GM19193 (cell line): Measurements from ENCODE around the gene CNPY1.

Experiments used
- POLR2A ChIP-seq: IDR thresholded peaks from 4 replicates; pipeline ENCODE4 v1.6.1; 2011; ENCODE audit not compliant: insufficient read depth, insufficient read length; ENCODE audit errors: extremely low read depth

Gene CNPY1

DNA sequence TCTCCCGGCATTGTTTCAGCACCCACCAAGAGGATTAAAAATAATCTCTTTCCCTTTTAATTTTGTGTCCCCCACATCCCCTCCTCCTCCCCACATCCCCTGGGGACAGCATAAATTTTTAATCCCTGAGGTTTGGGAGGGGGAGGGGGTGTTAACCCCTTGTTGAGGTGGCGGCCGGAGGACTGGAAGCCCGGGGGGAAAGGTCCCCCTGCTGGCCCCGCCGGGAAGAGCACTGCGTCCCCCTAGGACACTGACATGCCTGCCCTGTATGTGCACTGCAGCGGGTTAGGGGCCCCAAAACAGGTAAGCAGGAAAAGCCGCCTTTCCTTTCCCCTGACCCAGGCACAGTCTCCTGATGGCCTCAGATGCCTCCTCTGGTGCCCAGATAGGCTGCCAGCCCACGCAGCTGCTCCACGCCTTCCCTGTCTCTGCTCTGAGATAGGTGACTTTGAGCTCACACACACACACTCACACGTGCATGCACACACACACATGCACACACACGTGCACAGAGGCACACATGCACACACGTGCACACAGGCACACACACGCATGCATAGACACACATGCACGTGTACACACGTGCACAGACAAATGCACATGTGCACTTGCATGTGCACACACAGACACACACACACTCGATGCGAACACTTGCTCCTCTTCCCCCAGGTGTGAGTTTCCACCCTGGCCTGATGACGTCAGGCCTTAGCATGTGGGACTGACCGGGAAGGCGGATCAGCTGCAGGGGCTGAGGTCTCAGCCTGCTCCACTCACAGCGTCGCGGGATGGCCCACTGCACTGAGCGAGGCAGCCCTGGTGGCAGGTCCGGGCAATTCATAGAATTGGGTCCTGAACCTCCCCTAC, 12.3 kb downstream of the CNPY1 start:
- TF ChIP-seq POLR2A: no peak

DNA sequence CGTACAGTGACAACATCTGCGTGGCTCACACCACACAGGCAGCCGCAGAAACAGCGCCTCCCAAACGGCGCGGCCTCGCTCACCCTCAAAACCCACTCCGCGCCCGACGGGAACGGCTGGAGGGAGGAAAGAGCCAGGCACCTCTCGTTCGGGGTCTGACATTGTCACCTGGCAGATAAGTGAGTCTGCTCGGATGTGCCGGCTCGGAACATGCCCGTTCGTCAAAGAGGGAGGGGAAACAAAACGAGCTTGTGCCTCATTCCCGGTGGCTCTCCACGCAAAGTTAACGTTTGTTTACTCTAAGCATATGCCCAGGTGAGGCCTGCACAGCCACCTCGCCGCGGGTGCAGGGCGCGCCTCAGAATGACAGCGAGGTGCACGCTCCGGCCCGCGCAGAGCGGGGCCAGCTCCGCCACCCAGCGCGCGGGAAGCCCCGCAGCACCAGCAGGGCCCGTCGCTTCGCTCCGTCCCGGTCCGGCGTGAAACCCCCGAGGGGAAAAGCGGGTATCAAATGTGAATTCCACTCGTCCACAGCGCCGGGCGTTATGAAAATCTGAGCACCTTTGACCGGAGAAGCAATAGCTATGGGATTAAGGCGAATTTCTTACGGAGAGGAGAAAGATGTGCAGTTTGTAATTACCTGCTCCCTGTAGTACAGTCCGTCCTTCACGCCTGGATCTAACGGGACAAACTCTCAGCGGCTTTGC, 13.1 kb downstream of the CNPY1 start:
- TF ChIP-seq POLR2A: no peak

DNA sequence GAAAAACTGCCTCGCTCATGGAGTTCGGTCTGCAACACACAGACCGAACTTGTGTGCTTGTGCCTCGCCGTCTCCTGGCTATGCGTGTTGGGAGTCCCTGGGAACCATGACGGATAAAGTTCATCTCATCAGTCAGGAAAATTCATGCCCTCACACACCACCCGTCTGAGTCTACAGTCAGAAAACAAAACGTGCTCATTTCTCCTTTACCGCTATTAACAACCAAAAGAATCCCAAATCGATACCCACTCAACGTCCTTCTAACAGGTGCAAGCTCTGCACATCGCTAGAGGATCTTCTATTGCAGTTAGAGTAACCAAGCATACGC, 13.6 kb downstream of the CNPY1 start:
- no peak for TF ChIP-seq POLR2A

DNA sequence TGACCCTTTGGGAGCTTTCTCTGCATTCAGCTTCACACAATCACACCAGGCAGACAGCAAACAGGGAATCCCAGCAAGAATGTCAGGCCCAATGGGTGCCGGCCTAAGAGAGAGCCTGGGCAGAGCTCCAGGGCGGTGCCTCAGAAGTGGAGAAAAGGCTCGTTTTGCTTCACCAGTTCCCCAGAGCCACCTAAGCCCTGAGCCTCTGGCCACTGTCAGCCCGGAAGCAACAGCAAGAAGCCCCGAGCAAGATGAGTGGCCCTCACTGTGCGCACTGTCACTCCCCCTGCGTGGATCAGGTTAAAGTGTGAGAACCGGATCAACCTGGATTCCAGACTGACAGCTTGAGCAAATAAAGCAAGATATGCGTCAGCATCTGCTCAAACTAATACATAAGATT, 14.7 kb downstream of the CNPY1 start:
- no peak for TF ChIP-seq POLR2A

DNA sequence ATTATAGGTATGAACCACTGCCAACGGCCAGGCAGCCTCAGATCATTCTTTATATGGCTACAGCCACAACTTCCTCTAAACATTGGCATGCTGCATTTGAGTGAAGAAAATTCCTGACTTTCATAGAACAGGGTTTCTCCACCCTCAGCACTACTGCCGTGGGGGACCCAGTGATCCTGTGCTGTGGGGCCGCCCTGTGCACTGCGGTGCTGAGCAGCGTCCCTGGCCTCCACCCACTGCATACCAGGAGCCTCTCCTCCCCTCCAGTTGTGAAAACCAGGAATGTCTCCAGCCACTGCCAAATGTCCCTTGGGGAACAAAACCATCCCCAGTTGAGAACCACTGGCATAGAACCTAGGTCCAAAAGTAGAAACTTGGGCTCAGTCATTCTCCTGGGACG, 15.8 kb downstream of the CNPY1 start:
- TF ChIP-seq POLR2A: no peak

DNA sequence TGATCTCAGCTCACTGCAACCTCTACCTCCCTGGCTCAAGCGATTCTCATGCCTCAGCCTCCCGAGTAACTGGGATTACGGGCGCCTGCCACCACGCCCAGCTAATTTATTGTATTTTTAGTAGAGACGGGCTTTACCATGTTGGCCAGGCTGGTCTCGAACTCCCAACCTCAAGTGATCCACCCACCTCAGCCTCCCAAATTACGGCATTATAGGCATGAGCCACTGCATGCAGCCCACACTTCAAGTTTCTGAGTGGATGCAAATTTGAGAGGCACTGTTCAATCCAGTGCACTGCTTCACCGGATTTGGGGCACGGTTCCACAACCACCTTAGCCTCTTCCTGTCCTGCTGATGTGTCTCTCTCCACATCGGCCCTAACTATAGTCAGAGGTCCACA, 16.5 kb downstream of the CNPY1 start:
- no peak for TF ChIP-seq POLR2A

DNA sequence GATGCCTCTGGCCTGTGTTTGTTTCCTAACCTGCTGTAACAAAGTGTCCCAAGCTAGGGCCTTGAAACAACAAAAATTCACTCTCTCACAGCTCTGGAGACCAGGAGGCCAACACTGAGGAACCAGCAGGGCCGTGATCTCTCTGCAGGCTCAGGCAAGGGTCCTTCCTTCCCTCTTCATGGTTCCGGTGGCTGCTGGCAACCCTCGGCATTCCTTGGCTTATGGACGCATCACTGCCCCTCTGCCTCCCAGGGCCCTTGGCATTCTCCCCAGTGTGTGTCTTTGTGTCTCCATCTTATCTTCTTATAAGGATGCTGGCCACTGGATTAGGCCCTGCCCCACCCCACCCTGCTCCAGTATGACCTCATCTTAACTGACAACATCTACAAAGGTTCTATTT, 17.0 kb downstream of the CNPY1 start:
- TF ChIP-seq POLR2A: no peak

DNA sequence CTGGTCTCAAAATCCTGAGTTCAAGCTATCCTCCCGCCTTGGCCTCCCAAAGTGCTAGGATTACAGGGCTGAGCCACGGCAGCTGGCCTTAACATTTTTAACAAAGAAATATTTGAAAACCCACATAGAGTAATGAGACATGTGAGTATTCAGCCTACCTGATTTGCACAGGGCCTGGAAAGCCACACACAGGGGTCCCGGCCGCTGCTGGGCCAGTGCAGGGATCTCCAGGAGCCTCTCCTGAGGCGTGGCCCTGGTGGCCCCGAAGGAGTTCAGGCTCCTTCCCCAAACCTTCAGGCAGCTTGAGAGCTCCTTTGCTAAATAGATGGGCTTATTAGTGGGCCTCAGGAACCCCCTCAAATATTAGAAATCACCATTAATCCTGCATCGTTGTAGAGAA, 18.7 kb downstream of the CNPY1 start:
- TF ChIP-seq POLR2A: no peak

DNA sequence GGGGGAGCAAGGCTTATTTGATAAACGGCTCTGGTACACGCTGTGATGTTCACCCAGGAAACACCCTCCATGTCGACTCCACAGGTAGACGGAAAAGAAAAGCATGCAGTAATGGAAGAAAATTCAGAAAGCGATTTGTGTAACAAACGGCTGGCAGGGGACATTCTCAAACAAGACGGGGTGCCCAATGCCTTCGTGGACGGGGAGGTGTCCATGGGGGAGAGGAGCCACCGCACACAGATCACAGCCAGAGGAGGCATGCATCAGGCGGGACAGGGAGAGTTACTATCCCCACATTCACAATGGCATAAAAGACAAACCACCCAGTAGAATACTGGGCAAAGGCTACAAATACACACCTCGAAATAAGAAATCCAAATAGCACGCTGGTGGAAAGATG, 20.1 kb downstream of the CNPY1 start:
- no peak for TF ChIP-seq POLR2A

DNA sequence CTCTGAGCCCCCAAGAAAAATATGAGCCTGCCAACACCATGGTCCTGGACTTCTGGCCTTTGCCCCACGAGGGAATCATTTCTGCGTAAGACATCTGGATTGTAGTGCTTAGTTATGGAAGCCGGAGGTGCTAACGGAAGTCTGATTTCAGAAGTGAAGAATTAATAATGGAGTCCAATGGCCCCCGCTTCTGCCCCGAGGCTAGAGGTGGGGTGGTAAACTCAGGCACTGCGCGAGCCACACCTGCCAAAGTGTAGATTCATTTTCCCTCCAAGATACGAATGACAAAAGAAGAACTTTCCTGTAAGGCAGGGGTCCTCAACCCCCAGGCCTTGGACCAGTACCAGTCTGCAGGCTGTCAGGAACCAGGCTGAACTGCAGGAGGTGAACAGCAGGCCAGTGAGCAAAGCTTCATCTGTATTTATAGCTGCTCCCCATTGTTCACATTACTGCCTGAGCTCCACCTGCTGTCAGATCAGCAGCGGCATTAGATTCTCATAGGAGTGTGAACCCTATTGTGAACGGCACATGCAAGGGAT, 22.3 kb downstream of the CNPY1 start:
- TF ChIP-seq POLR2A: no peak

DNA sequence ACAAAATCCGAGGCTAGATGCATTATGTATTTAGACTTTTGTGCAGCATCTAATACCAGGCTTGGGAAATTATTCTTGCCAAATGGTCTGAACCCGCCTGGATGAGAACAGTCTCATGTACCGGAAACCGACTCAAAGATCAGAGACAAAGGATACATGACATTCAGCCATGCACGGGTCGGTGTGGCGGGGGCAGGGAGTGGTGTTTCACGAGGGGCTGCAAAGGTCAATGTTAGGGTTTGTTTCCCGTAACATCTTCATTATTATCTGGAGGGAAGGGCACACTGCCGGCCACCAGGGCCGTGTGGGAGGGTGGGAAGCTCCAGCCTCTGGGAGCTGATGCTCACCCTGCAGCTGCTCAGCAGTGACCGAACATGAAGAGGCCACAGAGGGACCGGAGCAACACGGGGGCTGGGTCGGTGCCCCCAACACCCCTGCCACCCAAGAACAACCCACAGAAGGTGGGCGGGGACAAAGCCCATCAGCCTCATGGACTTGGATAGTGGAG, 23.1 kb downstream of the CNPY1 start:
- no peak for TF ChIP-seq POLR2A

DNA sequence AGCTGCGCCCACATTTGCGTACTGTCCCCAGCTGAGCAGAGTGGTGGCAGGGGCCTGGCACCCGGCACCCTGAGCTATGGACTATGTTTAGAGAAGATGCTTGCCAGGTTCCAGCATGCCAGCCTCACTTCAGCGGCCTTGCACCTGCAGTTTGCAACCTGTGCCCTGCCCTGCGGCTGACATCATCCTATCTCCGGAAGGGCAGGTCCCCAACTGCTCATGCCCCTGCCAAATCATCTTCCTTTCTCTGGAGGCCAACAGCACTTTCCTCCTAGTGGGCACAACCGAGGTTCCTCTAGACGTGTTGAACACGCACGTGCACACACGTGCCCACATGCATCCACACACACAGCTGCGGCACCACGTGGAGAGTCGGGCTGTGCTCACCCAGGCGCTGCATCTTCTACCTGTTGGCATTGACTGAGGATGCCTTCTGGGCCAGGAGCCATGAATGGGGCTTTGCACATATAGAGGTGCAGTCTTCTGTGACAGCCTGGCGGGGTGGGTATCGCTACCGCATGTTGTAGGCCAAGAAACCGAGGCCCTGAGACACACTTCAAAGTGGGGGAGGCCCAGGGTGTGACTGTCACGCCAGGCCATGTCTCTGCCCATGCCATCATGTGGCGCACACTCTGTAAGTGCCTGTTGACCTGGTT, 24.5 kb downstream of the CNPY1 start:
- no peak for TF ChIP-seq POLR2A

DNA sequence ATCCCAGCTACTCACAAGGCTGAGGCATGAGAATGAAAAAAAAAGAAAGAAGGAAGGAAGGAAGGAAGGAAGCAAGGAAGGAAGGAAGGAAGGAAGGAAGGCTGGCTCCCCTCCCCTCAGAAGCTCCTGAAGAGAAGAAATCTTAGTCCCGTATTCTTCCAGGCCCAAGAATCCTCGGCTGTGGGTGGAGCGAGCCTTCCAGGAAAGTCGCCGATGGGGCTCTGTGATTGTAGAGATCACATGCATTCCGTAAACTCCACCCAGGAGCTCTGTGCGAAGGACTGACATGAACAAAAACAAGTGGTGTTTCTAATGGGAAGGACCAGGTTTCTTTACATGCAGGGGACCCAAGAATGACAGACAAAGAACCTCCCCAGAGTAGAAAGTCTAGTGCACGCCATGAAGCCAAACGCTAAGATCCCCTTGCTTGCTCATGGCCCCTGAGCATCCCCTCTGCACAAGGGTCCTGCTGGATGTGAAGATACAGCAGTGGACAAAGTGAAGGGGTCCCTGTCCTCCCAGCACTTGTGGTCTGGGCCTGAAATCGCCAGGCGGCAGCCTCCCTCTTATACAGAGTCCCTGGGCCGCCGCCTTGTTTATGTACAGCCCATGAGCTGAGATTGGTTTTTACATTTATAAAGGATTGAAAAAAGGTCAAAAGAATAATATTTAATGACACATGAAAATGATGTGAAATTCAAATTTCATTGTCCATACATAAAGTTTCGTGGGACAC, 25.2 kb downstream of the CNPY1 start:
- TF ChIP-seq POLR2A: no peak

DNA sequence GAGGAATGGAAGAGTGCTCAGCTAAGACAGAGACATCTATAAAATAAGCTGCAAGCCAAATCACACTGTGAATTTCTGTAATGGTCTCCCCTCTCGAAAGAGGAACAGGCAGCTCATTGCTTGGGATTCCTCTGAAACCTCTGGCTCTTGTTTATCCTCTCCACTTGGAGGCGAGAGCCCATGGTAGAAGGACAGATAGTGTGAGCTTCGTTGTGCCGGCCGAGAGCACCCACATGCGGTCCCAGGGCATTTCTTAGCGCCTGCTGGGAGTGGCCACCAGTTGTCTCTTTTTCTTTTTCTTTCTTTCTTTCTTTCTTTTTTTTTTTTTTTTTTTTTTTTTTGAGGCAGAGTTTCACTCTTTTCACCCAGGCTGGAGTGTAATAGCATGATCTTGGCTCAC, 26.2 kb downstream of the CNPY1 start:
- TF ChIP-seq POLR2A: no peak

DNA sequence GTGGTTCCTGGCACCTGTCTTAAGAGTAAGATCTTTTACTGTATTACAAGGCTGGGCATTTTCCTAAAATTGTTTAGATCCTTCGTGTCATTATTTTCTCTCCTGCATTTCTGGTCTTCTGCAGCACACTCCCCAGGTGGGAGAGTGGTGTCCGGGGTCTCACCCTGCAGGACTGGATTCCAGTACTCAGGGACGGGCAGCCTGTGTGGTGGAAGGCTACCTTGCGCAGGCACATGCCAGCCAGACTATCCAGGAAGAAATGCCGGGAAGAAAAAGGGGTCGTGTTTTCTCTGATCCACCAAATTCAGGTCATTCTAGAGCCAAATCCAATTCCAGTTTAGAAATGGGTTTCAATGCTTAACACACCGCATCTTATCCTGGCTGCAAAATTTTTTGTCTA, 27.7 kb downstream of the CNPY1 start:
- no peak for TF ChIP-seq POLR2A
